ENCODE measurements around the gene CGNL1.

Gene CGNL1

GRCh38 chr15:57599296-57599810 lies 223.0 kb downstream of the CGNL1 start:
- DNase-seq: no peak

- DNase-seq: no peak
Observed at GRCh38 chr15:57600197-57600596, 223.9 kb downstream of the CGNL1 start.
